ENCODE results near the gene RSRP1.

- TF ChIP-seq POLR2AphosphoS5 (IDR thresholded peaks at IDR 0.05; ENCODE audit: low read depth, low read length): no peak
- no peak for TF ChIP-seq POLR2A (IDR thresholded peaks at IDR 0.05; ENCODE audit: low read depth, low read length)
Observed at GRCh38 chr1:25208561-25209222, 38.6 kb downstream of the RSRP1 start.

Measured in GM12892 (cell line).